ENCODE results near the gene KRT75. TPM values are rescaled to one million over a fixed set of nuclear protein-coding genes. Genes with fewer than 3 reads are reported as not detected.

The KRT75 gene
- total RNA-seq, 1 experiment from 2014 or later, result not detected

- H3K27me3 ChIP-seq (ENCODE audit: low read length), result no peaks in the 10 kb centered on the region
- DNase-seq, result no peak
- H3K9me3 ChIP-seq (ENCODE audit: low read length), result no peaks in the 10 kb centered on the region
- H3K79me2 ChIP-seq (ENCODE audit: low read length), result no peaks in the 10 kb centered on the region
- no peaks in the 10 kb centered on the region for H3K9me2 ChIP-seq (replicated peaks; ENCODE audit: insufficient read depth, low read length)
- H3K4me3 ChIP-seq (ENCODE audit: low read length), result no peak overlapping the region
- no peak overlapping the region for H3K9ac ChIP-seq (ENCODE audit: low read length)
- H4K20me1 ChIP-seq (ENCODE audit: insufficient read depth, low read depth, low read length), result no peaks in the 10 kb centered on the region
- peaks cover 23% of the 10 kb centered on the region for H3K4me1 ChIP-seq (ENCODE audit: low read length)
- H3K4me2 ChIP-seq (ENCODE audit: low read depth, low read length, poor library complexity, severe bottlenecking), result no peak overlapping the region
- H2AFZ ChIP-seq (ENCODE audit: low read length), result no peak overlapping the region
- no peak overlapping the region for H3K27ac ChIP-seq (ENCODE audit: low read length)
- no peaks in the 10 kb centered on the region for H3K36me3 ChIP-seq (ENCODE audit: insufficient read depth, low read length)
These were observed 42.6 kb downstream of the KRT75 start for GRCh38 chr12:52391618-52392002.

- Histone ChIP-seq H3K9ac (ENCODE audit: low read length) (no peak overlapping the region), H3K36me3 (ENCODE audit: insufficient read depth, low read length) (no peaks in the 10 kb centered on the region), H3K27me3 (ENCODE audit: low read length) (no peaks in the 10 kb centered on the region), H3K4me1 (ENCODE audit: low read length) (peaks cover 23% of the 10 kb centered on the region), H2AFZ (ENCODE audit: low read length) (no peak overlapping the region), H3K79me2 (ENCODE audit: low read length) (no peaks in the 10 kb centered on the region), H4K20me1 (ENCODE audit: insufficient read depth, low read depth, low read length) (no peaks in the 10 kb centered on the region), H3K9me2 (replicated peaks; ENCODE audit: insufficient read depth, low read length) (no peaks in the 10 kb centered on the region), H3K4me3 (ENCODE audit: low read length) (no peak overlapping the region), H3K9me3 (ENCODE audit: low read length) (no peaks in the 10 kb centered on the region), H3K4me2 (ENCODE audit: low read depth, low read length, poor library complexity, severe bottlenecking) (no peak overlapping the region), H3K27ac (ENCODE audit: low read length) (no peak overlapping the region)
- peak; percentile 70 for DNase-seq
These were observed 43.2 kb downstream of the KRT75 start for GRCh38 chr12:52390739-52391617.

GRCh38 chr12:52389313-52390207, 44.6 kb downstream of the KRT75 start:
- no peaks in the 10 kb centered on the region for H3K9me3 ChIP-seq (ENCODE audit: low read length)
- peaks cover 23% of the 10 kb centered on the region for H3K4me1 ChIP-seq (ENCODE audit: low read length)
- H4K20me1 ChIP-seq (ENCODE audit: insufficient read depth, low read depth, low read length), result no peaks in the 10 kb centered on the region
- no peak overlapping the region for H3K9ac ChIP-seq (ENCODE audit: low read length)
- DNase-seq, result no peak
- H2AFZ ChIP-seq (ENCODE audit: low read length), result no peak overlapping the region
- H3K36me3 ChIP-seq (ENCODE audit: insufficient read depth, low read length), result no peaks in the 10 kb centered on the region
- H3K27me3 ChIP-seq (ENCODE audit: low read length), result no peaks in the 10 kb centered on the region
- H3K4me3 ChIP-seq (ENCODE audit: low read length), result no peak overlapping the region
- no peaks in the 10 kb centered on the region for H3K9me2 ChIP-seq (replicated peaks; ENCODE audit: insufficient read depth, low read length)
- H3K27ac ChIP-seq (ENCODE audit: low read length), result no peak overlapping the region
- no peaks in the 10 kb centered on the region for H3K79me2 ChIP-seq (ENCODE audit: low read length)
- no peak overlapping the region for H3K4me2 ChIP-seq (ENCODE audit: low read depth, low read length, poor library complexity, severe bottlenecking)

GRCh38 chr12:52387859-52388258, 46.3 kb downstream of the KRT75 start:
- Histone ChIP-seq H3K4me2 (ENCODE audit: low read depth, low read length, poor library complexity, severe bottlenecking) (no peak overlapping the region), H3K27me3 (ENCODE audit: low read length) (no peaks in the 10 kb centered on the region), H3K9me2 (replicated peaks; ENCODE audit: insufficient read depth, low read length) (no peaks in the 10 kb centered on the region), H3K4me1 (ENCODE audit: low read length) (peaks cover 11% of the 10 kb centered on the region), H2AFZ (ENCODE audit: low read length) (no peak overlapping the region), H3K9me3 (ENCODE audit: low read length) (no peaks in the 10 kb centered on the region), H3K79me2 (ENCODE audit: low read length) (no peaks in the 10 kb centered on the region), H4K20me1 (ENCODE audit: insufficient read depth, low read depth, low read length) (no peaks in the 10 kb centered on the region), H3K4me3 (ENCODE audit: low read length) (no peak overlapping the region), H3K27ac (ENCODE audit: low read length) (no peak overlapping the region), H3K9ac (ENCODE audit: low read length) (no peak overlapping the region), H3K36me3 (ENCODE audit: insufficient read depth, low read length) (no peaks in the 10 kb centered on the region)
- DNase-seq, result no peak

GRCh38 chr12:52385226-52385702, 48.9 kb downstream of the KRT75 start, which contains the start of gene KRT84:
KRT84 (minus strand) TSS chr12:52385652; CDS start chr12:52385585, 67 bp downstream.
- Histone ChIP-seq H3K4me3 (ENCODE audit: low read length) (no peak within 1 kb of the TSS), H4K20me1 (ENCODE audit: insufficient read depth, low read depth, low read length) (no peaks in the 10 kb centered on the region)

GRCh38 chr12:52383331-52383730, 50.8 kb downstream of the KRT75 start:
- no peak overlapping the region for H3K4me3 ChIP-seq (ENCODE audit: low read length)
- no peak overlapping the region for H2AFZ ChIP-seq (ENCODE audit: low read length)
- no peak overlapping the region for H3K4me2 ChIP-seq (ENCODE audit: low read depth, low read length, poor library complexity, severe bottlenecking)
- no peak for DNase-seq
- H3K27ac ChIP-seq (ENCODE audit: low read length), result no peak overlapping the region
- H3K9ac ChIP-seq (ENCODE audit: low read length), result no peak overlapping the region
- no peaks in the 10 kb centered on the region for H3K36me3 ChIP-seq (ENCODE audit: insufficient read depth, low read length)
- H3K4me1 ChIP-seq (ENCODE audit: low read length), result no peaks in the 10 kb centered on the region
- no peaks in the 10 kb centered on the region for H3K9me3 ChIP-seq (ENCODE audit: low read length)
- H3K9me2 ChIP-seq (replicated peaks; ENCODE audit: insufficient read depth, low read length), result no peaks in the 10 kb centered on the region
- H3K27me3 ChIP-seq (ENCODE audit: low read length), result no peaks in the 10 kb centered on the region
- no peaks in the 10 kb centered on the region for H4K20me1 ChIP-seq (ENCODE audit: insufficient read depth, low read depth, low read length)
- H3K79me2 ChIP-seq (ENCODE audit: low read length), result no peaks in the 10 kb centered on the region

More at GRCh38 chr12:52385226-52385702, 48.9 kb downstream of the KRT75 start, which contains the start of gene KRT84:
- no peak within 1 kb of the TSS for H2AFZ ChIP-seq (ENCODE audit: low read length)
- no peak within 1 kb of the TSS for H3K9ac ChIP-seq (ENCODE audit: low read length)
- H3K9me3 ChIP-seq (ENCODE audit: low read length), result no peaks in the 10 kb centered on the region
- no peak within 1 kb of the TSS for H3K4me2 ChIP-seq (ENCODE audit: low read depth, low read length, poor library complexity, severe bottlenecking)
- no peaks in the 10 kb centered on the region for H3K9me2 ChIP-seq (replicated peaks; ENCODE audit: insufficient read depth, low read length)
- no peak for DNase-seq
- no peaks in the 10 kb centered on the region for H3K36me3 ChIP-seq (ENCODE audit: insufficient read depth, low read length)
- H3K27ac ChIP-seq (ENCODE audit: low read length), result no peak within 1 kb of the TSS
- no peaks in the 10 kb centered on the region for H3K27me3 ChIP-seq (ENCODE audit: low read length)
- no peaks in the 10 kb centered on the region for H3K79me2 ChIP-seq (ENCODE audit: low read length)
- no peaks in the 10 kb centered on the region for H3K4me1 ChIP-seq (ENCODE audit: low read length)

- no peak overlapping the region for H3K27ac ChIP-seq (ENCODE audit: low read length)
- no peak overlapping the region for H3K4me2 ChIP-seq (ENCODE audit: low read depth, low read length, poor library complexity, severe bottlenecking)
- H3K79me2 ChIP-seq (ENCODE audit: low read length), result no peaks in the 10 kb centered on the region
- H3K4me1 ChIP-seq (ENCODE audit: low read length), result no peaks in the 10 kb centered on the region
- H3K4me3 ChIP-seq (ENCODE audit: low read length), result no peak overlapping the region
- H3K9me2 ChIP-seq (replicated peaks; ENCODE audit: insufficient read depth, low read length), result no peaks in the 10 kb centered on the region
- H3K36me3 ChIP-seq (ENCODE audit: insufficient read depth, low read length), result no peaks in the 10 kb centered on the region
- H3K27me3 ChIP-seq (ENCODE audit: low read length), result no peaks in the 10 kb centered on the region
- no peak overlapping the region for H3K9ac ChIP-seq (ENCODE audit: low read length)
- H3K9me3 ChIP-seq (ENCODE audit: low read length), result no peaks in the 10 kb centered on the region
- no peak overlapping the region for H2AFZ ChIP-seq (ENCODE audit: low read length)
- H4K20me1 ChIP-seq (ENCODE audit: insufficient read depth, low read depth, low read length), result no peaks in the 10 kb centered on the region
- no peak for DNase-seq
These were observed 51.3 kb downstream of the KRT75 start for GRCh38 chr12:52382854-52383253.

- no peaks in the 10 kb centered on the region for H3K36me3 ChIP-seq (ENCODE audit: insufficient read depth, low read length)
- H3K4me3 ChIP-seq (ENCODE audit: low read length), result no peak overlapping the region
- H3K4me2 ChIP-seq (ENCODE audit: low read depth, low read length, poor library complexity, severe bottlenecking), result no peak overlapping the region
- DNase-seq, result no peak
- no peaks in the 10 kb centered on the region for H3K27me3 ChIP-seq (ENCODE audit: low read length)
- H3K27ac ChIP-seq (ENCODE audit: low read length), result no peak overlapping the region
- H3K4me1 ChIP-seq (ENCODE audit: low read length), result no peaks in the 10 kb centered on the region
- no peak overlapping the region for H2AFZ ChIP-seq (ENCODE audit: low read length)
- H3K9me3 ChIP-seq (ENCODE audit: low read length), result no peaks in the 10 kb centered on the region
- no peaks in the 10 kb centered on the region for H3K79me2 ChIP-seq (ENCODE audit: low read length)
- H3K9me2 ChIP-seq (replicated peaks; ENCODE audit: insufficient read depth, low read length), result no peaks in the 10 kb centered on the region
- H3K9ac ChIP-seq (ENCODE audit: low read length), result no peak overlapping the region
- no peaks in the 10 kb centered on the region for H4K20me1 ChIP-seq (ENCODE audit: insufficient read depth, low read depth, low read length)
These were observed 53.0 kb downstream of the KRT75 start for GRCh38 chr12:52381206-52381605.
